ENCODE measurements around the gene ADGRD2. TPM values are rescaled to one million over a fixed set of nuclear protein-coding genes. Genes with fewer than 3 reads are reported as not detected.

ADGRD2 gene
- total RNA-seq, 1 experiment from 2014 or later = not detected

- Mint-ChIP-seq H3K27me3 (ENCODE audit: unreplicated experiment) (no peaks in the 10 kb centered on the region), H3K36me3 (ENCODE audit: insufficient read depth, unreplicated experiment) (peaks cover 56% of the 10 kb centered on the region), H3K4me1 (ENCODE audit: low read depth, unreplicated experiment) (peaks cover 10% of the 10 kb centered on the region), H3K9me3 (ENCODE audit: low read depth, unreplicated experiment) (no peaks in the 10 kb centered on the region), H3K4me3 (ENCODE audit: low read depth, unreplicated experiment) (no peak overlapping the region), H3K27ac (ENCODE audit: unreplicated experiment) (peak overlapping the region; percentile 62)
- no peak for DNase-seq
- BruUV-seq (replicated peaks) = no TSS peak
- no peak for TF ChIP-seq CTCF (IDR thresholded peaks at IDR 0.05; ENCODE audit: unreplicated experiment)
- intact Hi-C loops (cut with micrococcal nuclease; ENCODE audit: unreplicated experiment) = loop anchor here (10.0 kb wide), 1 partner anchor 303 kb away; no protein-coding TSS in a partner anchor
- CTCF ChIA-PET = interaction anchor here (0.6 kb wide), 2 partner anchors 431 to 571 kb away, joined by 6 to 7 read pairs; no protein-coding TSS in a partner anchor
Observed at GRCh38 chr9:124411514-124412227, 38.6 kb upstream of the ADGRD2 start.

GRCh38 chr9:124412228-124412575 is 38.0 kb upstream of the ADGRD2 start:
- no peak for DNase-seq
- intact Hi-C loops (cut with micrococcal nuclease; ENCODE audit: unreplicated experiment) = loop anchor here (10.0 kb wide), 1 partner anchor 303 kb away; no protein-coding TSS in a partner anchor
- no peaks in the 10 kb centered on the region for H3K9me3 Mint-ChIP-seq (ENCODE audit: low read depth, unreplicated experiment)
- peaks cover 10% of the 10 kb centered on the region for H3K4me1 Mint-ChIP-seq (ENCODE audit: low read depth, unreplicated experiment)
- peaks cover 50% of the 10 kb centered on the region for H3K36me3 Mint-ChIP-seq (ENCODE audit: insufficient read depth, unreplicated experiment)
- no peak overlapping the region for H3K4me3 Mint-ChIP-seq (ENCODE audit: low read depth, unreplicated experiment)
- no peak for TF ChIP-seq CTCF (IDR thresholded peaks at IDR 0.05; ENCODE audit: unreplicated experiment)
- CTCF ChIA-PET = no interaction called here
- no peaks in the 10 kb centered on the region for H3K27me3 Mint-ChIP-seq (ENCODE audit: unreplicated experiment)
- no TSS peak for BruUV-seq (replicated peaks)
- H3K27ac Mint-ChIP-seq (ENCODE audit: unreplicated experiment) = peak overlapping the region; percentile 62

GRCh38 chr9:124414612-124415011 is 35.6 kb upstream of the ADGRD2 start:
- Mint-ChIP-seq H3K27me3 (ENCODE audit: unreplicated experiment) (no peaks in the 10 kb centered on the region), H3K4me1 (ENCODE audit: low read depth, unreplicated experiment) (peaks cover 10% of the 10 kb centered on the region), H3K4me3 (ENCODE audit: low read depth, unreplicated experiment) (peak overlapping the region; percentile 91), H3K36me3 (ENCODE audit: insufficient read depth, unreplicated experiment) (peaks cover 49% of the 10 kb centered on the region), H3K9me3 (ENCODE audit: low read depth, unreplicated experiment) (no peaks in the 10 kb centered on the region), H3K27ac (ENCODE audit: unreplicated experiment) (peak overlapping the region; percentile 94)
- intact Hi-C loops (cut with micrococcal nuclease; ENCODE audit: unreplicated experiment) = loop anchor here (5.0 to 10.0 kb wide), 2 partner anchors 68 to 300 kb away; no protein-coding TSS in a partner anchor
- no peak for DNase-seq
- TF ChIP-seq CTCF (IDR thresholded peaks at IDR 0.05; ENCODE audit: unreplicated experiment) = no peak
- CTCF ChIA-PET = no interaction called here
- TSS peak; percentile 54 for BruUV-seq (replicated peaks)

GRCh38 chr9:124415102-124415851 is 35.0 kb upstream of the ADGRD2 start, which contains the start of gene PSMB7:
PSMB7 (minus strand) TSS chr9:124415442; CDS start chr9:124415425, 17 bp downstream.
- peak; percentile 56 for TF ChIP-seq CTCF (IDR thresholded peaks at IDR 0.05; ENCODE audit: unreplicated experiment)
- H3K36me3 Mint-ChIP-seq (ENCODE audit: insufficient read depth, unreplicated experiment) = peaks cover 49% of the 10 kb centered on the region
- H3K9me3 Mint-ChIP-seq (ENCODE audit: low read depth, unreplicated experiment) = no peaks in the 10 kb centered on the region
- CTCF ChIA-PET = no interaction called here
- no peaks in the 10 kb centered on the region for H3K27me3 Mint-ChIP-seq (ENCODE audit: unreplicated experiment)
- H3K4me1 Mint-ChIP-seq (ENCODE audit: low read depth, unreplicated experiment) = peaks cover 10% of the 10 kb centered on the region
- peak; percentile 91 for DNase-seq
- peak within 1 kb of the TSS; percentile 91 for H3K4me3 Mint-ChIP-seq (ENCODE audit: low read depth, unreplicated experiment)
- BruUV-seq (replicated peaks) = no TSS peak
- intact Hi-C loops (cut with micrococcal nuclease; ENCODE audit: unreplicated experiment) = loop anchor here (5.0 to 10.0 kb wide), 2 partner anchors 67 to 300 kb away; no protein-coding TSS in a partner anchor
- peak within 1 kb of the TSS; percentile 94 for H3K27ac Mint-ChIP-seq (ENCODE audit: unreplicated experiment)

All from Calu3 (cell line).